CD4-positive, alpha-beta T cell (primary cell): ENCODE results near the gene DPP4. TPM values are rescaled to one million over a fixed set of nuclear protein-coding genes. Genes with fewer than 3 reads are reported as not detected.

Source experiments
- ATAC-seq: fragments of 200-7000 bp; cut with Tn5 transposase; one replicate; pipeline ENCODE4 v1.10.0; 2022; ENCODE audit warnings: mild to moderate bottlenecking; ENCODE audit not compliant: poor library complexity
- CTCF ChIA-PET: fragments of 350-600 bp; sonication (Branson Sonifier 250); formaldehyde crosslinking; loops from one replicate; lab custom pipeline; 2021; ENCODE audit warnings: antibody characterized with exemption, inconsistent platforms; lab: Charles Lee
- POLR2A ChIA-PET: fragments of 350-600 bp; sonication (Branson Sonifier 250); formaldehyde crosslinking; loops from one replicate; lab custom pipeline; 2021; ENCODE audit warnings: antibody characterized with exemption, inconsistent platforms; lab: Charles Lee
- DNase-seq, 14 experiments: peaks; one replicate each; pipeline ENCODE4 v3.0.0-alpha.2; 2013 to 2020; ENCODE audit warnings: mixed read lengths in 2 of 14
- H3K27ac ChIP-seq, 2 donors: one replicate each; pipeline versions ENCODE4 v1.5.1 to v1.7.0; 2013; ENCODE audit warnings: low read length in 2 of 2, low read depth in 1 of 2, mild to moderate bottlenecking in 1 of 2
- H3K27me3 ChIP-seq, 2 experiments: 1 replicate in 1 of 2; 2 replicates in 1 of 2; pipeline versions ENCODE4 v1.6.1 to v1.7.0; 2013; ENCODE audit warnings: low read length in 2 of 2, control low read depth in 1 of 2, mild to moderate bottlenecking in 1 of 2, moderate library complexity in 1 of 2; ENCODE audit not compliant: insufficient read depth in 2 of 2, control insufficient read depth in 1 of 2
- H3K36me3 ChIP-seq: one replicate; pipeline ENCODE4 v1.6.1; 2013; ENCODE audit warnings: low read length, control low read depth; ENCODE audit not compliant: insufficient read depth
- H3K4me1 ChIP-seq: one replicate; pipeline ENCODE4 v1.6.1; 2013; ENCODE audit warnings: low read length, control low read depth; ENCODE audit not compliant: insufficient read depth
- H3K4me3 ChIP-seq: one replicate; pipeline ENCODE4 v1.5.1; 2013; ENCODE audit warnings: mild to moderate bottlenecking, low read length, moderate library complexity
- H3K9me3 ChIP-seq, 2 experiments: 1 replicate in 1 of 2; 2 replicates in 1 of 2; pipeline versions ENCODE4 v1.6.1 to v1.7.0; 2013; ENCODE audit warnings: low read length in 2 of 2, mild to moderate bottlenecking in 2 of 2, control low read depth in 1 of 2, moderate library complexity in 1 of 2; ENCODE audit not compliant: control insufficient read depth in 1 of 2, insufficient read depth in 1 of 2
- H3K27ac Mint-ChIP-seq: one replicate; pipeline ENCODE4 v1.8.0; 2020; ENCODE audit warnings: mixed read lengths
- H3K27me3 Mint-ChIP-seq: one replicate; pipeline ENCODE4 v1.8.0; 2021; ENCODE audit warnings: mixed read lengths
- H3K36me3 Mint-ChIP-seq: one replicate; pipeline ENCODE4 v1.8.0; 2021; ENCODE audit warnings: low read depth, mixed read lengths
- H3K4me1 Mint-ChIP-seq: one replicate; pipeline ENCODE4 v1.8.0; 2021; ENCODE audit warnings: low read depth, mixed read lengths
- H3K4me3 Mint-ChIP-seq: one replicate; pipeline ENCODE4 v1.8.0; 2020; ENCODE audit warnings: mild to moderate bottlenecking, mixed read lengths
- H3K9me3 Mint-ChIP-seq: one replicate; pipeline ENCODE4 v1.8.0; 2020; ENCODE audit warnings: mixed read lengths
- intact Hi-C, 2 experiments: fragments of 100-400 bp; cut with DNase I in 1 of 2; cut with micrococcal nuclease in 1 of 2; formaldehyde crosslinking; loops; one replicate each; pipeline versions ENCODE4 v1.15.1 to v1.9.0; 2023 to 2025; cut with DNase I, micrococcal nuclease
- total RNA-seq, 174 experiments: library from RNA in 2 of 174; stranded (reverse) in 2 of 174; gene quantifications; one replicate each; pipeline ENCODE4 v1.2.3 and lab custom pipeline; 2021 to 2026
- TF ChIP-seq, protein P1 (sequence below): fragments of 200-600 bp; IDR thresholded peaks from one replicate; pipeline ENCODE4 v1.8.0; 2022; ENCODE audit warnings: antibody characterized with exemption, mild to moderate bottlenecking

DPP4 gene
- total RNA-seq, 2 experiments from 2014 or later = 15.5 to 16.7 TPM

DNA sequence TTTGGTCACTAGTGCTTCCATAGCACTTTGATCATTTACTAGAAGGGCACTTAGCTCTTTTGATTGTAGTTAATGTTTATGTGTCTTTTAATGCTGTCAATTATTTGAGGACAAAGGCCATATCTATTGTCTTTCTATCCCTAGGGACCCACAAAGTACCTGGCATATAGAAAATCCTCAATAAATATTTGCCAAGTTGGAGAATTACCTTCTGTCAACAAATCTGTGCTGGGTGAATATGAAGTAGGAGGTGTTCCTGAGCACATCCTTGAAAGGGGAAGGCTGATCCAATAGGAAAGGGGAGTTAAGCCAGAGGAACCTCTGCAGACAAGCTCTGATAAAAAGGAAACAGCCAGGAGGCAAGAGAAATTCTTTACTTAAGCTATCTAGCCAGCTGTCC lies 8.2 kb downstream of the DPP4 start:
- DNase-seq (no peak), ATAC-seq (no peak)
- TF ChIP-seq, protein P1, sequence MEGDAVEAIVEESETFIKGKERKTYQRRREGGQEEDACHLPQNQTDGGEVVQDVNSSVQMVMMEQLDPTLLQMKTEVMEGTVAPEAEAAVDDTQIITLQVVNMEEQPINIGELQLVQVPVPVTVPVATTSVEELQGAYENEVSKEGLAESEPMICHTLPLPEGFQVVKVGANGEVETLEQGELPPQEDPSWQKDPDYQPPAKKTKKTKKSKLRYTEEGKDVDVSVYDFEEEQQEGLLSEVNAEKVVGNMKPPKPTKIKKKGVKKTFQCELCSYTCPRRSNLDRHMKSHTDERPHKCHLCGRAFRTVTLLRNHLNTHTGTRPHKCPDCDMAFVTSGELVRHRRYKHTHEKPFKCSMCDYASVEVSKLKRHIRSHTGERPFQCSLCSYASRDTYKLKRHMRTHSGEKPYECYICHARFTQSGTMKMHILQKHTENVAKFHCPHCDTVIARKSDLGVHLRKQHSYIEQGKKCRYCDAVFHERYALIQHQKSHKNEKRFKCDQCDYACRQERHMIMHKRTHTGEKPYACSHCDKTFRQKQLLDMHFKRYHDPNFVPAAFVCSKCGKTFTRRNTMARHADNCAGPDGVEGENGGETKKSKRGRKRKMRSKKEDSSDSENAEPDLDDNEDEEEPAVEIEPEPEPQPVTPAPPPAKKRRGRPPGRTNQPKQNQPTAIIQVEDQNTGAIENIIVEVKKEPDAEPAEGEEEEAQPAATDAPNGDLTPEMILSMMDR = no peak
- Mint-ChIP-seq H3K9me3 (no peaks in the 10 kb centered on the region), H3K27ac (peak overlapping the region; percentile 63), H3K4me1 (peaks cover 71% of the 10 kb centered on the region), H3K4me3 (no peak overlapping the region), H3K36me3 (peaks cover 11% of the 10 kb centered on the region), H3K27me3 (no peaks in the 10 kb centered on the region)
- Histone ChIP-seq H3K36me3 (peaks cover 11% of the 10 kb centered on the region), H3K4me1 (peaks cover 31% of the 10 kb centered on the region), H3K9me3 (no peaks in the 10 kb centered on the region), H3K4me3 (no peak overlapping the region), H3K27me3 (no peaks in the 10 kb centered on the region), H3K27ac (no peak overlapping the region)
- intact Hi-C loops = loop anchor here in 1 of 2 experiments (5.0 kb wide), 1 partner anchor 48 kb away; no protein-coding TSS in a partner anchor
- POLR2A ChIA-PET = interaction anchor here (0.7 to 2.6 kb wide), 3 partner anchors 8 to 54 kb away, joined by 3 to 22 read pairs (median 4); partner anchors contain the start of gene DPP4
- CTCF ChIA-PET = interaction anchor here (1.2 kb wide), 1 partner anchor 10 kb away, joined by 4 read pairs; no protein-coding TSS in a partner anchor

DNA sequence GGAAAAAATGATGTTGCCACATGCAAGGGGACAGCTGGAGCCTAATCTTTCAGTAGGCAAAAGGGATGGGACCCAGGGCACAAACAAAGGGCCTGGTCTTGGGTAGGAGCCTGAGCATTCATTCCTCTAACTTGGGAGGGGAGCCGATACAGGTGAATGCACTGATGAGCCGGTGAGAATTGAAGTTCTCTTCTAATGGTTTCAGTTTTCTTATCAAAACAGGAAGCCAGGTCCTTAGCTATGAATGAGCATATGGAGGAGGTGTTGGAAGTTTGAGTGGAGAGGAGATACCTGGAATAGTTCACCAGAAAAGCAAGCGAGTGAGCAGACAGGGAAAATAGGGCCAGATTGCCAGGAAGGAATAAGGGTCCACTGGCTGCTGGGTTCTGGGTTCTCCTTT lies 10.1 kb downstream of the DPP4 start:
- TF ChIP-seq, protein P1 = no peak
- H3K36me3 ChIP-seq = peaks cover 11% of the 10 kb centered on the region
- ATAC-seq (peak; percentile 63), DNase-seq (peak in 3 of 14 experiments; percentile 47 to 56 (median 50))
- H3K9me3 Mint-ChIP-seq = no peaks in the 10 kb centered on the region
- H3K27me3 Mint-ChIP-seq = no peaks in the 10 kb centered on the region
- no peaks in the 10 kb centered on the region for H3K27me3 ChIP-seq
- H3K4me3 ChIP-seq = peak overlapping the region; percentile 22
- peak overlapping the region; percentile 54 to 80 for H3K27ac ChIP-seq
- peak overlapping the region; percentile 90 for H3K27ac Mint-ChIP-seq
- ChIA-PET POLR2A (interaction anchor here (2.6 kb wide), 2 partner anchors 10 to 52 kb away, joined by 13 to 22 read pairs; partner anchors contain the start of gene DPP4), CTCF (no interaction called here)
- H3K9me3 ChIP-seq = no peaks in the 10 kb centered on the region
- peaks cover 16% of the 10 kb centered on the region for H3K36me3 Mint-ChIP-seq
- H3K4me1 Mint-ChIP-seq = peaks cover 75% of the 10 kb centered on the region
- intact Hi-C loops = no loop called here
- peaks cover 31% of the 10 kb centered on the region for H3K4me1 ChIP-seq
- peak overlapping the region; percentile 62 for H3K4me3 Mint-ChIP-seq

DNA sequence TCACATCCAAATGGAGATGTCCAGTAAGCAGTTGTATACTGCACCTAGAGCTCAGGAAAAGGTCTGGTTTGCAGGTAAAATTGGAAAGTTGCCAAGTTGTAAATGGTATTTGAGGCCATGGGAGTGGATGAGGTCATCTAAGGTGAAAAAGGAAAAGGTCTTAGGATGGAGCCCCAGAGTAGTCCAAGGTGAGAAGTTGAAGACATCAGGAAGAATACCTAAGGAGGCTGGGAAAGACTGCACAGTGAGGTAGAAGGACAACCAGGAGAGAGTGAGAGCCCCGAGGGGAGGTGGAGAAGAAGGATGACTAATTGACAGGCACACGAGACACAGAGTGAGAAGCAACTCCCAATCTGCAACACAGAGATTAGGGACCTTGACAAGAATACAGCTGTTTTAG lies 10.7 kb downstream of the DPP4 start:
- peak overlapping the region; percentile 90 for H3K27ac Mint-ChIP-seq
- TF ChIP-seq, protein P1 = no peak

More for the DNA sequence above, 10.7 kb downstream of the DPP4 start:
- peaks cover 14% of the 10 kb centered on the region for H3K36me3 Mint-ChIP-seq
- no peaks in the 10 kb centered on the region for H3K9me3 Mint-ChIP-seq
- Histone ChIP-seq H3K4me1 (peaks cover 29% of the 10 kb centered on the region), H3K9me3 (no peaks in the 10 kb centered on the region), H3K4me3 (peak overlapping the region; percentile 22), H3K27me3 (no peaks in the 10 kb centered on the region), H3K36me3 (peaks cover 9% of the 10 kb centered on the region), H3K27ac (peak overlapping the region; percentile 54 to 80)
- ChIA-PET POLR2A (interaction anchor here (2.6 kb wide), 2 partner anchors 10 to 52 kb away, joined by 13 to 22 read pairs; partner anchors contain the start of gene DPP4), CTCF (no interaction called here)
- H3K27me3 Mint-ChIP-seq = no peaks in the 10 kb centered on the region
- H3K4me1 Mint-ChIP-seq = peaks cover 77% of the 10 kb centered on the region
- intact Hi-C loops = no loop called here
- ATAC-seq = peak; percentile 31
- peak in 2 of 14 experiments; percentile 23 to 26 for DNase-seq
- H3K4me3 Mint-ChIP-seq = peak overlapping the region; percentile 62
